ENCODE results near the gene EFHD2. TPM values are rescaled to one million over a fixed set of nuclear protein-coding genes. Genes with fewer than 3 reads are reported as not detected.

The EFHD2 gene
- total and polyA plus RNA-seq, 2 donors (not counting 1 experiment from before 2014, with no cell fraction given): 14.9 to 23.5 TPM

- Histone ChIP-seq H3K4me2 (ENCODE audit: extremely low read depth, insufficient read depth, low read length) (no peak overlapping the region), H3K27me3 (ENCODE audit: control insufficient read depth, insufficient read depth, low read length) (no peaks in the 10 kb centered on the region), H3K36me3 (ENCODE audit: control insufficient read depth, insufficient read depth, low read length) (no peaks in the 10 kb centered on the region), H3K27ac (ENCODE audit: insufficient read depth, low read length) (no peak overlapping the region), H3K9me3 (ENCODE audit: control insufficient read depth, insufficient read depth, low read depth, low read length) (no peaks in the 10 kb centered on the region), H2AFZ (ENCODE audit: low read length) (no peak overlapping the region), H3K79me2 (ENCODE audit: control insufficient read depth, insufficient read depth, low read length) (no peaks in the 10 kb centered on the region), H3K9ac (ENCODE audit: insufficient read depth, low read length) (no peak overlapping the region), H3K4me3 (replicated peaks in 1 of 4; ENCODE audit: control extremely low read depth in 1 of 4, insufficient read depth in 1 of 4, low read depth in 3 of 4, low read length in 4 of 4) (no peak overlapping the region), H3K4me1 (ENCODE audit: control insufficient read depth, extremely low read depth, insufficient read depth, low read length) (no peaks in the 10 kb centered on the region), H4K20me1 (ENCODE audit: control insufficient read depth, extremely low read depth, insufficient read depth, low read length) (no peaks in the 10 kb centered on the region)
- DNase-seq (ENCODE audit: low read depth in 2 of 2): peak in 1 of 2 donors; percentile 18
- TF ChIP-seq EZH2 (IDR thresholded peaks at IDR 0.05; ENCODE audit: low read length, missing control alignments) (no peak), CTCF (conservative IDR thresholded peaks at IDR 0.05 in 1 of 2, IDR thresholded peaks at IDR 0.05 in 1 of 2; ENCODE audit: low read depth in 1 of 2, low read length in 2 of 2) (no peak)
These were observed 68.0 kb downstream of the EFHD2 start for GRCh38 chr1:15477646-15478212.

Other genes starting within 250 kb of the EFHD2 start
- gene FHAD1, start 162.7 kb upstream of the EFHD2 start, total RNA-seq: 0.66 and 0.77 TPM in 2 replicates
- gene FHAD1, start 162.7 kb upstream of the EFHD2 start, polyA plus RNA-seq: 0.09 and 0.37 TPM in 2 replicates
- not detected in 2 replicates for gene CTRC, start 28.6 kb downstream of the EFHD2 start, total RNA-seq
- gene CTRC, start 28.6 kb downstream of the EFHD2 start, polyA plus RNA-seq: not detected in 2 replicates
- not detected in 2 replicates for gene CELA2A, start 46.8 kb downstream of the EFHD2 start, total RNA-seq
- not detected in 2 replicates for gene CELA2A, start 46.8 kb downstream of the EFHD2 start, polyA plus RNA-seq
- not detected in 2 replicates for gene CELA2B, start 66.2 kb downstream of the EFHD2 start, total RNA-seq
- gene CELA2B, start 66.2 kb downstream of the EFHD2 start, polyA plus RNA-seq: not detected in 2 replicates
- 4.1 and 5.6 TPM in 2 replicates for gene CASP9, start 114.3 kb downstream of the EFHD2 start, total RNA-seq
- gene CASP9, start 114.3 kb downstream of the EFHD2 start, polyA plus RNA-seq: 6.4 and 8.3 TPM in 2 replicates
- gene DNAJC16, start 117.0 kb downstream of the EFHD2 start, total RNA-seq: 14.9 and 18.8 TPM in 2 replicates
- gene DNAJC16, start 117.0 kb downstream of the EFHD2 start, polyA plus RNA-seq: 15.3 and 18.9 TPM in 2 replicates
- 1.0 and 1.2 TPM in 2 replicates for gene AGMAT, start 175.2 kb downstream of the EFHD2 start, total RNA-seq
- 0.52 and 0.53 TPM in 2 replicates for gene AGMAT, start 175.2 kb downstream of the EFHD2 start, polyA plus RNA-seq
- 10.8 and 11.7 TPM in 2 replicates for gene DDI2, start 207.6 kb downstream of the EFHD2 start, total RNA-seq
- gene DDI2, start 207.6 kb downstream of the EFHD2 start, polyA plus RNA-seq: 6.4 and 9.3 TPM in 2 replicates

Measured in fibroblast of lung (primary cell).